Thyroid gland (tissue), 4 donors: ENCODE data around the gene SLC22A4.

Experiments used
- CTCF ChIP-seq, 6 experiments: fragments of 200-600 bp in 3 of 6; fragments of 450-650 bp in 3 of 6; sonication (generic) in 3 of 6; IDR thresholded peaks; one replicate each; pipeline ENCODE4 v1.5.1; 2016 to 2019; ENCODE audit warnings: antibody characterized with exemption in 6 of 6, mild to moderate bottlenecking in 2 of 6, inconsistent platforms in 1 of 6, moderate library complexity in 1 of 6
- POLR2A ChIP-seq, 2 donors: fragments of 450-650 bp; IDR thresholded peaks; one replicate each; pipeline ENCODE4 v1.6.1; 2017; ENCODE audit warnings: antibody characterized with exemption in 2 of 2, mild to moderate bottlenecking in 2 of 2, moderate library complexity in 1 of 2

GRCh38 chr5:132267166-132267739, 26.9 kb upstream of the SLC22A4 start:
- TF ChIP-seq POLR2A (IDR thresholded peaks at IDR 0.05) (no peak), CTCF (IDR thresholded peaks at IDR 0.05) (no peak)
